ENCODE results near the gene ITGB4. TPM values are rescaled to one million over a fixed set of nuclear protein-coding genes. Genes with fewer than 3 reads are reported as not detected.
A peak's percentile ranks its signal among the peaks of the same experiment; 100 is the strongest.

ITGB4 gene
- total and polyA plus RNA-seq, 2 of the 13 experiments (the other 11 are each of a cell fraction or from before 2014, with no cell fraction given), result 6.9 to 14.5 TPM

DNA sequence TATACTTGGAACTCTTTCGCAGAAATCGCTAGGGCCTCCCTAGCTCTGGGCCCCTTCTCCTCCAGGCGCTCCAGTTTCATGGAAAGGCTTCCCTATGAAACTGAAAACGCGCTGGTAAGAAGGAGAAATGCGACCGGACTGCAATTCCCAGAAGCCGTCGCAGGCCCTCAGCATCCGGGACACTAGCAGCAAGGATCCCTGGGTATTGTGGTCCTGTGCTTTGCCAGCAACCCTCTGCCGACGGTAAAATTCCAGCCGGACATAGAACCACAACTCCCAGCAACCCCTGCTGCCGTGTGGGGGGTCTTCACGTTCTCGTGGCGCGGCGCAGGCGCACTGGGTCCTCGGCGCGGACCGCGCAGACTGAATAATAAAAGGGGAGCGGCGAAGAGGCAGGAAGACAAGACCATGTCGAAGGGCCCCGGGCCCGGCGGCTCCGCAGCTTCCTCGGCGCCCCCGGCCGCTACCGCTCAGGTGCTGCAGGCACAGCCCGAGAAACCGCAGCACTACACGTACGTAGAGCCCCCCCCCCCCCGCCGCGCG, 63.3 kb downstream of the ITGB4 start, which contains the start of gene UNK (continued):
- TF ChIP-seq, protein P1, sequence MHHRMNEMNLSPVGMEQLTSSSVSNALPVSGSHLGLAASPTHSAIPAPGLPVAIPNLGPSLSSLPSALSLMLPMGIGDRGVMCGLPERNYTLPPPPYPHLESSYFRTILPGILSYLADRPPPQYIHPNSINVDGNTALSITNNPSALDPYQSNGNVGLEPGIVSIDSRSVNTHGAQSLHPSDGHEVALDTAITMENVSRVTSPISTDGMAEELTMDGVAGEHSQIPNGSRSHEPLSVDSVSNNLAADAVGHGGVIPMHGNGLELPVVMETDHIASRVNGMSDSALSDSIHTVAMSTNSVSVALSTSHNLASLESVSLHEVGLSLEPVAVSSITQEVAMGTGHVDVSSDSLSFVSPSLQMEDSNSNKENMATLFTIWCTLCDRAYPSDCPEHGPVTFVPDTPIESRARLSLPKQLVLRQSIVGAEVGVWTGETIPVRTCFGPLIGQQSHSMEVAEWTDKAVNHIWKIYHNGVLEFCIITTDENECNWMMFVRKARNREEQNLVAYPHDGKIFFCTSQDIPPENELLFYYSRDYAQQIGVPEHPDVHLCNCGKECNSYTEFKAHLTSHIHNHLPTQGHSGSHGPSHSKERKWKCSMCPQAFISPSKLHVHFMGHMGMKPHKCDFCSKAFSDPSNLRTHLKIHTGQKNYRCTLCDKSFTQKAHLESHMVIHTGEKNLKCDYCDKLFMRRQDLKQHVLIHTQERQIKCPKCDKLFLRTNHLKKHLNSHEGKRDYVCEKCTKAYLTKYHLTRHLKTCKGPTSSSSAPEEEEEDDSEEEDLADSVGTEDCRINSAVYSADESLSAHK (CRISPR knock-in tag; IDR thresholded peaks at IDR 0.05; ENCODE audit: borderline replicate concordance), result no peak
- no peak for TF ChIP-seq ZFP36 (IDR thresholded peaks at IDR 0.05; ENCODE audit: borderline replicate concordance, low read depth, low read length, partially characterized antibody)
- TF ChIP-seq ZNF616 (CRISPR knock-in tag; IDR thresholded peaks at IDR 0.05; ENCODE audit: low read depth), result no peak
- TF ChIP-seq MED13 (CRISPR knock-in tag; IDR thresholded peaks at IDR 0.05), result no peak
- TF ChIP-seq FOXO4 (CRISPR knock-in tag; conservative IDR thresholded peaks at IDR 0.05), result no peak
- no peak for TF ChIP-seq ZNF761 (CRISPR knock-in tag; conservative IDR thresholded peaks at IDR 0.05)
- no peak for TF ChIP-seq ZNF44 (CRISPR knock-in tag; IDR thresholded peaks at IDR 0.05)
- TF ChIP-seq, protein P2, sequence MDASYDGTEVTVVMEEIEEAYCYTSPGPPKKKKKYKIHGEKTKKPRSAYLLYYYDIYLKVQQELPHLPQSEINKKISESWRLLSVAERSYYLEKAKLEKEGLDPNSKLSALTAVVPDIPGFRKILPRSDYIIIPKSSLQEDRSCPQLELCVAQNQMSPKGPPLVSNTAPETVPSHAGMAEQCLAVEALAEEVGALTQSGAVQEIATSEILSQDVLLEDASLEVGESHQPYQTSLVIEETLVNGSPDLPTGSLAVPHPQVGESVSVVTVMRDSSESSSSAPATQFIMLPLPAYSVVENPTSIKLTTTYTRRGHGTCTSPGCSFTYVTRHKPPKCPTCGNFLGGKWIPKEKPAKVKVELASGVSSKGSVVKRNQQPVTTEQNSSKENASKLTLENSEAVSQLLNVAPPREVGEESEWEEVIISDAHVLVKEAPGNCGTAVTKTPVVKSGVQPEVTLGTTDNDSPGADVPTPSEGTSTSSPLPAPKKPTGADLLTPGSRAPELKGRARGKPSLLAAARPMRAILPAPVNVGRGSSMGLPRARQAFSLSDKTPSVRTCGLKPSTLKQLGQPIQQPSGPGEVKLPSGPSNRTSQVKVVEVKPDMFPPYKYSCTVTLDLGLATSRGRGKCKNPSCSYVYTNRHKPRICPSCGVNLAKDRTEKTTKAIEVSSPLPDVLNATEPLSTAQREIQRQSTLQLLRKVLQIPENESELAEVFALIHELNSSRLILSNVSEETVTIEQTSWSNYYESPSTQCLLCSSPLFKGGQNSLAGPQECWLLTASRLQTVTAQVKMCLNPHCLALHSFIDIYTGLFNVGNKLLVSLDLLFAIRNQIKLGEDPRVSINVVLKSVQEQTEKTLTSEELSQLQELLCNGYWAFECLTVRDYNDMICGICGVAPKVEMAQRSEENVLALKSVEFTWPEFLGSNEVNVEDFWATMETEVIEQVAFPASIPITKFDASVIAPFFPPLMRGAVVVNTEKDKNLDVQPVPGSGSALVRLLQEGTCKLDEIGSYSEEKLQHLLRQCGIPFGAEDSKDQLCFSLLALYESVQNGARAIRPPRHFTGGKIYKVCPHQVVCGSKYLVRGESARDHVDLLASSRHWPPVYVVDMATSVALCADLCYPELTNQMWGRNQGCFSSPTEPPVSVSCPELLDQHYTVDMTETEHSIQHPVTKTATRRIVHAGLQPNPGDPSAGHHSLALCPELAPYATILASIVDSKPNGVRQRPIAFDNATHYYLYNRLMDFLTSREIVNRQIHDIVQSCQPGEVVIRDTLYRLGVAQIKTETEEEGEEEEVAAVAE (CRISPR knock-in tag; IDR thresholded peaks at IDR 0.05; ENCODE audit: borderline replicate concordance), result peak; percentile 72; the same call in 1 of the 2 replicates
- TF ChIP-seq AFF4 (CRISPR knock-in tag; IDR thresholded peaks at IDR 0.05), result no peak
- TF ChIP-seq ZFP90 (CRISPR knock-in tag; IDR thresholded peaks at IDR 0.05; ENCODE audit: borderline replicate concordance), result peak; percentile 54; the same call in 1 of the 2 replicates
- peak; percentile 60; the same call in 1 of the 2 replicates for TF ChIP-seq SPEN (CRISPR knock-in tag; IDR thresholded peaks at IDR 0.05; ENCODE audit: low read depth)
- TF ChIP-seq, protein P3, sequence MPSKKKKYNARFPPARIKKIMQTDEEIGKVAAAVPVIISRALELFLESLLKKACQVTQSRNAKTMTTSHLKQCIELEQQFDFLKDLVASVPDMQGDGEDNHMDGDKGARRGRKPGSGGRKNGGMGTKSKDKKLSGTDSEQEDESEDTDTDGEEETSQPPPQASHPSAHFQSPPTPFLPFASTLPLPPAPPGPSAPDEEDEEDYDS (CRISPR knock-in tag; IDR thresholded peaks at IDR 0.05), result peak; percentile 77
- no peak for TF ChIP-seq AGO2 (optimal IDR thresholded peaks at IDR 0.05; ENCODE audit: low read depth, low read length)
- TF ChIP-seq, protein P4, sequence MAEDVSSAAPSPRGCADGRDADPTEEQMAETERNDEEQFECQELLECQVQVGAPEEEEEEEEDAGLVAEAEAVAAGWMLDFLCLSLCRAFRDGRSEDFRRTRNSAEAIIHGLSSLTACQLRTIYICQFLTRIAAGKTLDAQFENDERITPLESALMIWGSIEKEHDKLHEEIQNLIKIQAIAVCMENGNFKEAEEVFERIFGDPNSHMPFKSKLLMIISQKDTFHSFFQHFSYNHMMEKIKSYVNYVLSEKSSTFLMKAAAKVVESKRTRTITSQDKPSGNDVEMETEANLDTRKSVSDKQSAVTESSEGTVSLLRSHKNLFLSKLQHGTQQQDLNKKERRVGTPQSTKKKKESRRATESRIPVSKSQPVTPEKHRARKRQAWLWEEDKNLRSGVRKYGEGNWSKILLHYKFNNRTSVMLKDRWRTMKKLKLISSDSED (CRISPR knock-in tag; IDR thresholded peaks at IDR 0.05), result no peak
- TF ChIP-seq ZNF878 (CRISPR knock-in tag; IDR thresholded peaks at IDR 0.05), result no peak
